SK-N-SH treated with all-trans-retinoic acid at 6 μM for 48 hours (cell line): ENCODE measurements around the gene COL26A1.

Experiments used
- ARNTL ChIP-seq: fragments of 450-650 bp; formaldehyde crosslinking; IDR thresholded peaks from 2 replicates; pipeline ENCODE4 v1.5.0; 2020; ENCODE audit warnings: low read depth, mild to moderate bottlenecking, moderate library complexity, borderline replicate concordance
- CSDC2 ChIP-seq: fragments of 250-450 bp; sonication (Bioruptor Pico); IDR thresholded peaks from 2 replicates; pipeline ENCODE4 v1.5.0; 2020; ENCODE audit warnings: mild to moderate bottlenecking, moderate library complexity
- ESRRG ChIP-seq: fragments of 250-450 bp; sonication (Bioruptor Pico); IDR thresholded peaks from 2 replicates; pipeline ENCODE4 v1.6.1; 2021; ENCODE audit warnings: mild to moderate bottlenecking
- GLIS3 ChIP-seq: fragments of 250-450 bp; sonication (Bioruptor Pico); IDR thresholded peaks from 2 replicates; pipeline ENCODE4 v1.5.0; 2020; ENCODE audit warnings: mild to moderate bottlenecking, moderate library complexity
- PPARA ChIP-seq: fragments of 250-450 bp; sonication (Bioruptor Pico); IDR thresholded peaks from 2 replicates; pipeline ENCODE4 v1.5.0; 2020; ENCODE audit warnings: mild to moderate bottlenecking, borderline replicate concordance
- RARB ChIP-seq: fragments of 250-450 bp; sonication (Bioruptor Pico); IDR thresholded peaks from 2 replicates; pipeline ENCODE4 v1.8.0; 2021; ENCODE audit warnings: mild to moderate bottlenecking, moderate library complexity
- TOX ChIP-seq: fragments of 250-450 bp; sonication (Bioruptor Pico); IDR thresholded peaks from 2 replicates; pipeline ENCODE4 v1.8.0; 2021; ENCODE audit warnings: mild to moderate bottlenecking, moderate library complexity, borderline replicate concordance
- ZC3H10 ChIP-seq: fragments of 250-450 bp; sonication (Bioruptor Pico); IDR thresholded peaks from 2 replicates; pipeline ENCODE4 v1.5.1; 2021; ENCODE audit warnings: mild to moderate bottlenecking, moderate library complexity
- ZFP3 ChIP-seq: fragments of 250-450 bp; sonication (Bioruptor Pico); IDR thresholded peaks from 2 replicates; pipeline ENCODE4 v1.5.0; 2020; ENCODE audit warnings: mild to moderate bottlenecking, moderate library complexity
- ZFP30 ChIP-seq: fragments of 450-650 bp; formaldehyde crosslinking; IDR thresholded peaks from 2 replicates; pipeline ENCODE4 v1.5.0; 2022; ENCODE audit warnings: mild to moderate bottlenecking, moderate library complexity
- ZNF565 ChIP-seq: fragments of 450-650 bp; formaldehyde crosslinking; conservative IDR thresholded peaks from 2 replicates; pipeline ENCODE4 v1.5.0; 2020; ENCODE audit warnings: low read depth, mild to moderate bottlenecking, moderate library complexity
- ZNF70 ChIP-seq: fragments of 450-650 bp; formaldehyde crosslinking; IDR thresholded peaks from 2 replicates; pipeline ENCODE4 v1.5.0; 2020; ENCODE audit warnings: mild to moderate bottlenecking, moderate library complexity
- TF ChIP-seq, protein P1 (sequence below): fragments of 250-450 bp; sonication (Bioruptor Pico); IDR thresholded peaks from 2 replicates; pipeline ENCODE4 v1.5.0; 2020; ENCODE audit warnings: mild to moderate bottlenecking, moderate library complexity
- TF ChIP-seq, protein P2 (sequence below): fragments of 250-450 bp; sonication (Bioruptor Pico); IDR thresholded peaks from 2 replicates; pipeline ENCODE4 v1.8.0; 2020; ENCODE audit warnings: mild to moderate bottlenecking, moderate library complexity, borderline replicate concordance

DNA sequence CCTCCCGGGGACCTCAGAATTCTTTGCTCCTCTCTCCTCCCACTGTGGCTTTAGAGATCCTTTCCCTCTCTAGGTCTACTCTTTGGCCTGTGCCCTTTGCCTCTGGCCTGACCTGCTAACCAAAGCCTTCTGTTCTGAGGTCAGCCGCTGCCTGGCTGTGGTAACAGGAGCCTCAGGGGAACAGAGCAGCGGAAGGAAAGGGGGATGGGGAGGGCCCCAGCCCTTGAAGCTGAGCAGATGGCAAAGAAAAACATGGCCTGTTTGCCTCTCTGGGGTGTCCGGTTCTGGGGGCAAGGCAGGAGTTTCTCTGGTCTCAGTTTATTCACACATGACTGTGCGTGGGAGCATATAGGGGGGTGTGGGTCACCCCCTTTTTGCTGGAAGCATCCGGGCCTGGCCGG, 28.2 kb downstream of the COL26A1 start:
- TF ChIP-seq ZNF565 (CRISPR knock-in tag) (no peak), ZC3H10 (CRISPR knock-in tag) (no peak), ZFP30 (CRISPR knock-in tag) (no peak), CSDC2 (CRISPR knock-in tag) (no peak), RARB (no peak), PPARA (CRISPR knock-in tag) (no peak), ZFP3 (CRISPR knock-in tag) (no peak), TOX (CRISPR knock-in tag) (no peak), ZNF70 (no peak), ARNTL (no peak), GLIS3 (CRISPR knock-in tag) (no peak), ESRRG (no peak)
- TF ChIP-seq, protein P1, sequence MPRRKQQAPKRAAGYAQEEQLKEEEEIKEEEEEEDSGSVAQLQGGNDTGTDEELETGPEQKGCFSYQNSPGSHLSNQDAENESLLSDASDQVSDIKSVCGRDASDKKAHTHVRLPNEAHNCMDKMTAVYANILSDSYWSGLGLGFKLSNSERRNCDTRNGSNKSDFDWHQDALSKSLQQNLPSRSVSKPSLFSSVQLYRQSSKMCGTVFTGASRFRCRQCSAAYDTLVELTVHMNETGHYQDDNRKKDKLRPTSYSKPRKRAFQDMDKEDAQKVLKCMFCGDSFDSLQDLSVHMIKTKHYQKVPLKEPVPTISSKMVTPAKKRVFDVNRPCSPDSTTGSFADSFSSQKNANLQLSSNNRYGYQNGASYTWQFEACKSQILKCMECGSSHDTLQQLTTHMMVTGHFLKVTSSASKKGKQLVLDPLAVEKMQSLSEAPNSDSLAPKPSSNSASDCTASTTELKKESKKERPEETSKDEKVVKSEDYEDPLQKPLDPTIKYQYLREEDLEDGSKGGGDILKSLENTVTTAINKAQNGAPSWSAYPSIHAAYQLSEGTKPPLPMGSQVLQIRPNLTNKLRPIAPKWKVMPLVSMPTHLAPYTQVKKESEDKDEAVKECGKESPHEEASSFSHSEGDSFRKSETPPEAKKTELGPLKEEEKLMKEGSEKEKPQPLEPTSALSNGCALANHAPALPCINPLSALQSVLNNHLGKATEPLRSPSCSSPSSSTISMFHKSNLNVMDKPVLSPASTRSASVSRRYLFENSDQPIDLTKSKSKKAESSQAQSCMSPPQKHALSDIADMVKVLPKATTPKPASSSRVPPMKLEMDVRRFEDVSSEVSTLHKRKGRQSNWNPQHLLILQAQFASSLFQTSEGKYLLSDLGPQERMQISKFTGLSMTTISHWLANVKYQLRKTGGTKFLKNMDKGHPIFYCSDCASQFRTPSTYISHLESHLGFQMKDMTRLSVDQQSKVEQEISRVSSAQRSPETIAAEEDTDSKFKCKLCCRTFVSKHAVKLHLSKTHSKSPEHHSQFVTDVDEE = peak; percentile 51; the same call in 1 of the 2 replicates
- TF ChIP-seq, protein P2, sequence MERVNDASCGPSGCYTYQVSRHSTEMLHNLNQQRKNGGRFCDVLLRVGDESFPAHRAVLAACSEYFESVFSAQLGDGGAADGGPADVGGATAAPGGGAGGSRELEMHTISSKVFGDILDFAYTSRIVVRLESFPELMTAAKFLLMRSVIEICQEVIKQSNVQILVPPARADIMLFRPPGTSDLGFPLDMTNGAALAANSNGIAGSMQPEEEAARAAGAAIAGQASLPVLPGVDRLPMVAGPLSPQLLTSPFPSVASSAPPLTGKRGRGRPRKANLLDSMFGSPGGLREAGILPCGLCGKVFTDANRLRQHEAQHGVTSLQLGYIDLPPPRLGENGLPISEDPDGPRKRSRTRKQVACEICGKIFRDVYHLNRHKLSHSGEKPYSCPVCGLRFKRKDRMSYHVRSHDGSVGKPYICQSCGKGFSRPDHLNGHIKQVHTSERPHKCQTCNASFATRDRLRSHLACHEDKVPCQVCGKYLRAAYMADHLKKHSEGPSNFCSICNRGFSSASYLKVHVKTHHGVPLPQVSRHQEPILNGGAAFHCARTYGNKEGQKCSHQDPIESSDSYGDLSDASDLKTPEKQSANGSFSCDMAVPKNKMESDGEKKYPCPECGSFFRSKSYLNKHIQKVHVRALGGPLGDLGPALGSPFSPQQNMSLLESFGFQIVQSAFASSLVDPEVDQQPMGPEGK = no peak
